ENCODE data around the gene GRIN1. TPM values are rescaled to one million over a fixed set of nuclear protein-coding genes. Genes with fewer than 3 reads are reported as not detected.

The GRIN1 gene
- total RNA-seq: not detected
- long read RNA-seq: 0 reads

- H3K4me3 ChIP-seq: no peak within 1 kb of the TSS
- ATAC-seq: peak; percentile 14 to 72 (median 36)
- peaks cover 0 to 10% of the 10 kb centered on the region in 2 donors for H3K27me3 ChIP-seq
- 13% methylated on average over 3 of the region's 104 CpGs for WGBS (ENCODE audit: insufficient coverage, low coverage, low lambda C conversion rate, missing lambda C conversion rate)
- no peak for DNase-seq
- TF ChIP-seq, protein P1, sequence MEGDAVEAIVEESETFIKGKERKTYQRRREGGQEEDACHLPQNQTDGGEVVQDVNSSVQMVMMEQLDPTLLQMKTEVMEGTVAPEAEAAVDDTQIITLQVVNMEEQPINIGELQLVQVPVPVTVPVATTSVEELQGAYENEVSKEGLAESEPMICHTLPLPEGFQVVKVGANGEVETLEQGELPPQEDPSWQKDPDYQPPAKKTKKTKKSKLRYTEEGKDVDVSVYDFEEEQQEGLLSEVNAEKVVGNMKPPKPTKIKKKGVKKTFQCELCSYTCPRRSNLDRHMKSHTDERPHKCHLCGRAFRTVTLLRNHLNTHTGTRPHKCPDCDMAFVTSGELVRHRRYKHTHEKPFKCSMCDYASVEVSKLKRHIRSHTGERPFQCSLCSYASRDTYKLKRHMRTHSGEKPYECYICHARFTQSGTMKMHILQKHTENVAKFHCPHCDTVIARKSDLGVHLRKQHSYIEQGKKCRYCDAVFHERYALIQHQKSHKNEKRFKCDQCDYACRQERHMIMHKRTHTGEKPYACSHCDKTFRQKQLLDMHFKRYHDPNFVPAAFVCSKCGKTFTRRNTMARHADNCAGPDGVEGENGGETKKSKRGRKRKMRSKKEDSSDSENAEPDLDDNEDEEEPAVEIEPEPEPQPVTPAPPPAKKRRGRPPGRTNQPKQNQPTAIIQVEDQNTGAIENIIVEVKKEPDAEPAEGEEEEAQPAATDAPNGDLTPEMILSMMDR (IDR thresholded peaks at IDR 0.05): no peak
- TF ChIP-seq POLR2A (IDR thresholded peaks at IDR 0.05): no peak
- intact Hi-C loops (cut with DNase I): no loop called here
- H3K27ac ChIP-seq: no peak within 1 kb of the TSS
- no peaks in the 10 kb centered on the region for H3K9me3 ChIP-seq
- H3K36me3 ChIP-seq: no peaks in the 10 kb centered on the region
- no peaks in the 10 kb centered on the region for H3K4me1 ChIP-seq
Observed at GRCh38 chr9:137138722-137139467, at the start of gene GRIN1. Gene GRIN1 (plus strand): TSS chr9:137139154. CDS start chr9:137139487, 333 bp downstream.

GRCh38 chr9:137089232-137089947, 49.6 kb upstream of the GRIN1 start:
- peaks cover 0 to 14% (median 8%) of the 10 kb centered on the region in 4 donors for H3K4me1 ChIP-seq
- H3K27me3 ChIP-seq: no peaks in the 10 kb centered on the region
- ATAC-seq: no peak
- peaks cover 0 to 2% (median 0%) of the 10 kb centered on the region in 4 donors for H3K36me3 ChIP-seq
- DNase-seq: no peak
- WGBS (ENCODE audit: insufficient coverage, low coverage, low lambda C conversion rate, missing lambda C conversion rate): 63% methylated on average over 4 of the region's 11 CpGs
- H3K4me3 ChIP-seq: no peak overlapping the region
- intact Hi-C loops (cut with DNase I): no loop called here
- no peak overlapping the region for H3K27ac ChIP-seq
- no peaks in the 10 kb centered on the region for H3K9me3 ChIP-seq
- TF ChIP-seq, protein P1 (IDR thresholded peaks at IDR 0.05): no peak
- no peak for TF ChIP-seq POLR2A (IDR thresholded peaks at IDR 0.05)

DNA sequence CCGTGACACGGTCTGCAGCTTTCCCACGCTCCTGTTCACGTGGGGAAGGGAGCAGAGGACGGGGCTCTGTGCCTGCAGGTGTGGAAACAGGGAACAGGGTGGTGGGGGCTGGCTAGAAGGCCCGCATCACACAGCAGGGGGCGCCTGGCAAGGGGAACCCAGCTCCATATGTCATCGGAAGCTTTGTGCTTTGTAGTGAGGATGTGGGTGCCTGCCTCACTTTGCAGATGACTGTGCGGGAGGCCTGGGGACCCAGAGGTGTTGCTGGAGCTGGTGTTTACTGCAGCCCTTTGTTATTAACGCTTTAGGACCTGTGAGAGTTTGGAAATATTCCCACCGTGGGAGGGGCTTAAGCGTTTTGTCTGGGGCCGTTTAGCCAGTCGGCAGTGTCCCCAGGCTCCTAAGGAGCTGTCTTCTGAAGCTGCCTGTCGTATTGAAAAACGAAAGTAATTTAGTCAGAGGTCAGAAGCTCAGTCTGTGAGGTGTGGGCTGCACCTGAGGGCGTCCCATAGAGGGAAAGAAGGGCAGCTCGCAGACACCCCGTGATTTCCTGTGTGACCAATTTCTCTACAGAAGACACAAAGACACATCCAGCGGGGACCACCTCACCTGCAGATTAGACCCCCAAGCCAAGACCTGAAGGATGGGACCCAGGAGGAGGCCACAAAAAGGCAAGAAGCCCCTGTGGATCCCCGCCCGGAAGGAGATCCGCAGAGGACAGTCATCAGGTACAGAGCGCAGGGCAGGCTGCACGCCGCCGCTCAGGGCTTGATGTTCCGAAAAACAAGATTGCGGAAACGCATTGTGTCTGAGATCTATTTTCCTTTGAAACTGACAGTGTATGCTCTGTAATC, 43.1 kb upstream of the GRIN1 start:
- no peak overlapping the region for H3K4me3 ChIP-seq
- no peaks in the 10 kb centered on the region for H3K9me3 ChIP-seq
- DNase-seq (no peak), ATAC-seq (peak; percentile 45 to 51 (median 48))
- intact Hi-C loops (cut with DNase I): loop anchor here in 1 of 2 donors (10.0 kb wide), 1 partner anchor 299 kb away; no protein-coding TSS in a partner anchor
- H3K27ac ChIP-seq: no peak overlapping the region
- no peaks in the 10 kb centered on the region for H3K27me3 ChIP-seq
- no peak for TF ChIP-seq POLR2A (IDR thresholded peaks at IDR 0.05)
- TF ChIP-seq, protein P1 (IDR thresholded peaks at IDR 0.05): peak in 3 of 4 donors; percentile 8 to 16 (median 13)
- H3K36me3 ChIP-seq: peaks cover 0 to 20% (median 7%) of the 10 kb centered on the region in 4 donors
- H3K4me1 ChIP-seq: no peaks in the 10 kb centered on the region
- 75% methylated on average over 20 of the region's 30 CpGs for WGBS (ENCODE audit: insufficient coverage, low coverage, low lambda C conversion rate, missing lambda C conversion rate)

DNA sequence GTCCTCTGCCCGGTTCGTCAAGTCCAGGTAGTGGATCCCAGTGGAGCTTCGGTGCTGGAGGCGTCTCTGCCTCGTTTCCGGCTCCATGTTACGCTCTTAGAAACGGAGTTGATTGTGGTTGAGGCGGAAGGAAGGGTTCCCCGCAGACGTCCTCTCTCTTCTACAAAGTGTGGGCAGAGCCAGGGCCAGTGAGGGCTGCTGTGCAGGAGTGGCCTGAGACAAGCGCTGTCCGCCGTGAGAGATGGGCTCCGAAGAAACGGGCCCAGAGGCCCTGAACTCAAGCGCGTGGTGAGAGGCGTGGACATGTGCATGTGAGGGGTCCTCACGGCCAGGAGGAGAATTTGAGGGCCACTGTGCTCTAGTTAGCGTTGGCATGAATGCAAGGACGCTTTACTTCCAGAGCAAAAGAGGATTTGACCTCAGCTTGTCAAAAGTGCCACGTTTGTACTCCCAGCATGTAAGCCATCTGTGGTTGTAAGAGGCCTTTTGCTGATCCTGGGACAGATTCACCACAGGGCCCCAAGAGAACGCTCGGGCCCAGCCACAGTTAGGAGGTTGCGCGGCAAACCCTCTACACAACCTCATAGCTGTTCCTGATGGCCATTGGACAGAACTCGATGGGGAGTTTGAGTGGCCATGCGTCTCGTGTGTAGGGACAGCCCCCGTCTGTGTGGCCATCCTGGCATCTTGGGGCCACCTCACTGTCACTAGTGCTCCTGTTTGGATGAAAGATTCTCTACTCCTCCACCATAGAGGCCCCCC, 42.0 kb upstream of the GRIN1 start:
- WGBS (ENCODE audit: insufficient coverage, low coverage, low lambda C conversion rate, missing lambda C conversion rate): 93% methylated on average over 20 of the region's 31 CpGs
- peaks cover 0 to 29% (median 7%) of the 10 kb centered on the region in 4 donors for H3K36me3 ChIP-seq
- H3K4me1 ChIP-seq: no peaks in the 10 kb centered on the region
- DNase-seq (no peak), ATAC-seq (no peak)
- H3K9me3 ChIP-seq: no peaks in the 10 kb centered on the region
- intact Hi-C loops (cut with DNase I): loop anchor here in 1 of 2 donors (10.0 kb wide), 1 partner anchor 298 kb away; no protein-coding TSS in a partner anchor
- no peaks in the 10 kb centered on the region for H3K27me3 ChIP-seq
- H3K27ac ChIP-seq: no peak overlapping the region
- no peak overlapping the region for H3K4me3 ChIP-seq
- no peak for TF ChIP-seq POLR2A (IDR thresholded peaks at IDR 0.05)
- TF ChIP-seq, protein P1 (IDR thresholded peaks at IDR 0.05): no peak

Data from right lobe of liver (tissue), 6 donors.